NK-92 (cell line): ENCODE data around the gene GGCX.
A peak's percentile ranks its signal among the peaks of the same experiment; 100 is the strongest.

Experiments used
- DNase-seq: peaks from one replicate; lab custom pipeline; 2025; ENCODE audit not compliant: unreplicated experiment; lab: John Stamatoyannopoulos, UW

The GGCX gene

GRCh38 chr2:85541753-85542457 is 19.4 kb downstream of the GGCX start:
- DNase-seq: no peak

GRCh38 chr2:85541262-85541661 is 20.0 kb downstream of the GGCX start:
- DNase-seq: no peak

- no peak for DNase-seq
Observed at GRCh38 chr2:85540133-85540648, 21.1 kb downstream of the GGCX start.

GRCh38 chr2:85539361-85540132 is 21.7 kb downstream of the GGCX start:
- no peak for DNase-seq

GRCh38 chr2:85538507-85539360 is 22.6 kb downstream of the GGCX start, which contains the start of gene MAT2A:
TSS of gene MAT2A (plus strand) at chr2:85539168. CDS start at chr2:85539288, 120 bp downstream.
- peak; percentile 9 for DNase-seq

GRCh38 chr2:85537600-85538506 is 23.4 kb downstream of the GGCX start:
- no peak for DNase-seq

- DNase-seq: no peak
Observed at GRCh38 chr2:85536479-85536878, 24.8 kb downstream of the GGCX start.

GRCh38 chr2:85534881-85535280 is 26.4 kb downstream of the GGCX start:
- no peak for DNase-seq

GRCh38 chr2:85534099-85534498 is 27.2 kb downstream of the GGCX start:
- DNase-seq: no peak

- DNase-seq: no peak
Observed at GRCh38 chr2:85531589-85531988, 29.7 kb downstream of the GGCX start.

- no peak for DNase-seq
Observed at GRCh38 chr2:85529809-85530208, 31.5 kb downstream of the GGCX start.

GRCh38 chr2:85528355-85528754 is 32.9 kb downstream of the GGCX start:
- DNase-seq: no peak

GRCh38 chr2:85527787-85528186 is 33.5 kb downstream of the GGCX start:
- no peak for DNase-seq

GRCh38 chr2:85525567-85525966 is 35.7 kb downstream of the GGCX start:
- DNase-seq: no peak

- DNase-seq: no peak
Observed at GRCh38 chr2:85525029-85525428, 36.3 kb downstream of the GGCX start.

- no peak for DNase-seq
Observed at GRCh38 chr2:85524336-85524908, 36.9 kb downstream of the GGCX start.

- DNase-seq: no peak
Observed at GRCh38 chr2:85523903-85524335, 37.4 kb downstream of the GGCX start.

- no peak for DNase-seq
Observed at GRCh38 chr2:85523062-85523902, 38.0 kb downstream of the GGCX start.

GRCh38 chr2:85522090-85522647 is 39.1 kb downstream of the GGCX start:
- DNase-seq: no peak
